Measurements from ENCODE around the gene PIK3R3.

- TF ChIP-seq FOXP2 (optimal IDR thresholded peaks at IDR 0.05; ENCODE audit: control extremely low read depth, extremely low read length, insufficient read depth), result no peak
- TF ChIP-seq POLR2AphosphoS5 (IDR thresholded peaks at IDR 0.05; ENCODE audit: borderline replicate concordance, low read depth, low read length), result no peak
Measured at GRCh38 chr1:46112108-46112507, 20.3 kb downstream of the PIK3R3 start.

Data from SK-N-MC (cell line).